ENCODE results near the gene IL15RA. TPM values are rescaled to one million over a fixed set of nuclear protein-coding genes. Genes with fewer than 3 reads are reported as not detected.

The IL15RA gene
- total RNA-seq, 4 donors from 2014 or later: 10.6 to 34.3 (median 22.8) TPM

DNA sequence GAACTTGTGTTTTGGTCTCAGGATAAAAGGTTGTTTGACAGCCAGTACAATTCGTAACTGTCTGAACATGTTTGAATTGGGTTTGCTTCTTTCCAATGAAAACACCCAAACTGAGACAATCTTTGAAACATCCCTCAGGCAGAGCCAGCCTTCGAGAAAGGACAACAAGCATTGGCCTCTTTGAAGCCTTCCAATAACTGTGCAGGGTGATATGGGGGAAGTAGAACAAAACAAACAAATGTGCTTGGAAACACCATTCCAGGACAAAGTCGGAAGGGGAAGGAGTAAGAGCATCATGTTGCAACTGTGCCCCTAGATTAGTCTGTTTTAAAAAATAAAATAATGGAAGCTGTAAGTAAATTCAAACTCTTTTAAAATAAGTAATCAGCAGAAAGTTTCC, 45.3 kb upstream of the IL15RA start:
- Histone ChIP-seq H3K27ac (no peak overlapping the region), H3K9me3 (no peaks in the 10 kb centered on the region), H3K36me3 (no peaks in the 10 kb centered on the region), H3K4me3 (replicated peaks in 1 of 3) (no peak overlapping the region), H3K4me1 (no peaks in the 10 kb centered on the region), H3K27me3 (no peaks in the 10 kb centered on the region)
- no peak for TF ChIP-seq POLR2A (IDR thresholded peaks at IDR 0.05)
- TF ChIP-seq, protein P1, sequence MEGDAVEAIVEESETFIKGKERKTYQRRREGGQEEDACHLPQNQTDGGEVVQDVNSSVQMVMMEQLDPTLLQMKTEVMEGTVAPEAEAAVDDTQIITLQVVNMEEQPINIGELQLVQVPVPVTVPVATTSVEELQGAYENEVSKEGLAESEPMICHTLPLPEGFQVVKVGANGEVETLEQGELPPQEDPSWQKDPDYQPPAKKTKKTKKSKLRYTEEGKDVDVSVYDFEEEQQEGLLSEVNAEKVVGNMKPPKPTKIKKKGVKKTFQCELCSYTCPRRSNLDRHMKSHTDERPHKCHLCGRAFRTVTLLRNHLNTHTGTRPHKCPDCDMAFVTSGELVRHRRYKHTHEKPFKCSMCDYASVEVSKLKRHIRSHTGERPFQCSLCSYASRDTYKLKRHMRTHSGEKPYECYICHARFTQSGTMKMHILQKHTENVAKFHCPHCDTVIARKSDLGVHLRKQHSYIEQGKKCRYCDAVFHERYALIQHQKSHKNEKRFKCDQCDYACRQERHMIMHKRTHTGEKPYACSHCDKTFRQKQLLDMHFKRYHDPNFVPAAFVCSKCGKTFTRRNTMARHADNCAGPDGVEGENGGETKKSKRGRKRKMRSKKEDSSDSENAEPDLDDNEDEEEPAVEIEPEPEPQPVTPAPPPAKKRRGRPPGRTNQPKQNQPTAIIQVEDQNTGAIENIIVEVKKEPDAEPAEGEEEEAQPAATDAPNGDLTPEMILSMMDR (IDR thresholded peaks at IDR 0.05): no peak
- intact Hi-C loops (cut with DNase I): no loop called here
- WGBS, 2 donors: 38 to 46% methylated on average over 3 of the region's 3 CpGs
- no peak for DNase-seq

DNA sequence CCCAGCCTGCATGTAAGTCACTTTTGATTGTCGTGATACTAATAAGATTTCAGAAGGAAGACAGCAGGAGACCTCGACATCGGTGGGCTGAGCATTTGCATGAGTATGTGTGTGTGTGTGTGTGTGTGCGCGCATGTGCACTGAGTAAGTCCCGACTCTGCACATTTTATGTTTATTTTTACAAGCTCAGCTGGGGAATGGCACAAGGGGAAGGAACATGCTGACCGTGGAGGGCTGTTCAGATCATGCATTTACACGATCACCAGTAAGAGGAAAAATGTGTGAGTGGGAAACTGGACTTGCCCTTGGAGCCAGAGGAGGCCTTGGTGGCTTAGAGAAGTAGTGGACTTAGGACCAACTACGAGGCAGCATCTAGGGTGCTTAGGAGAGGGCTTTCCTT, 43.5 kb upstream of the IL15RA start:
- Histone ChIP-seq H3K4me3 (replicated peaks in 1 of 3) (no peak overlapping the region), H3K27ac (no peak overlapping the region), H3K4me1 (no peaks in the 10 kb centered on the region), H3K36me3 (no peaks in the 10 kb centered on the region), H3K27me3 (no peaks in the 10 kb centered on the region), H3K9me3 (no peaks in the 10 kb centered on the region)
- intact Hi-C loops (cut with DNase I): no loop called here
- TF ChIP-seq POLR2A (IDR thresholded peaks at IDR 0.05): no peak
- TF ChIP-seq, protein P1 (IDR thresholded peaks at IDR 0.05): no peak
- whole genome bisulfite sequencing, 2 donors: 66 to 79% methylated on average over 9 of the region's 9 CpGs
- DNase-seq: no peak

DNA sequence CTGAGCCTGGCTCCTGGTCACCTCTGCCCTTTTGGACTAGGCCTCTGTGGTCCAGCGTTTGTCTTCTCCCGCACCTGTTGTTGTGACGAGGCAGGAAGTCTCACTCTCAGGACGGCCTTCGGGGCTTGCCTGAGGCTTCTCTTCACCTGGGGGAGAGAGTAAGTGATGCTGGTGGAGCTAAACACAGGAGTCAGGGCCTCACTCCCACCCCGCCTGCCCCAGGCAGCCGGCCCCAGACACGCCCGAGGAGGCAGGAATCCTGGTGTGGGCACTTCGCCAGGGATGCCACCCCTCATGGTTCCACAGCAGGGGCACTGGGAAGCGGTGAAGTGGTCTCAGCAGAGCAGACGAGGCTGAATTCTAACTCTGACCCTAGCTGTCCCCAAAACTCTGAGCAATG, 42.5 kb upstream of the IL15RA start:
- no peaks in the 10 kb centered on the region for H3K4me1 ChIP-seq
- H3K9me3 ChIP-seq: no peaks in the 10 kb centered on the region
- intact Hi-C loops (cut with DNase I): loop anchor here (10.0 kb wide), 1 partner anchor 65 kb away; the partner anchor contains the start of gene RBM17
- no peak overlapping the region for H3K27ac ChIP-seq
- no peaks in the 10 kb centered on the region for H3K27me3 ChIP-seq
- 58 to 82% methylated on average over 5 of the region's 12 CpGs for WGBS, 2 donors
- no peak for DNase-seq
- no peak overlapping the region for H3K4me3 ChIP-seq (replicated peaks in 1 of 3)
- no peak for TF ChIP-seq POLR2A (IDR thresholded peaks at IDR 0.05)
- no peaks in the 10 kb centered on the region for H3K36me3 ChIP-seq

DNA sequence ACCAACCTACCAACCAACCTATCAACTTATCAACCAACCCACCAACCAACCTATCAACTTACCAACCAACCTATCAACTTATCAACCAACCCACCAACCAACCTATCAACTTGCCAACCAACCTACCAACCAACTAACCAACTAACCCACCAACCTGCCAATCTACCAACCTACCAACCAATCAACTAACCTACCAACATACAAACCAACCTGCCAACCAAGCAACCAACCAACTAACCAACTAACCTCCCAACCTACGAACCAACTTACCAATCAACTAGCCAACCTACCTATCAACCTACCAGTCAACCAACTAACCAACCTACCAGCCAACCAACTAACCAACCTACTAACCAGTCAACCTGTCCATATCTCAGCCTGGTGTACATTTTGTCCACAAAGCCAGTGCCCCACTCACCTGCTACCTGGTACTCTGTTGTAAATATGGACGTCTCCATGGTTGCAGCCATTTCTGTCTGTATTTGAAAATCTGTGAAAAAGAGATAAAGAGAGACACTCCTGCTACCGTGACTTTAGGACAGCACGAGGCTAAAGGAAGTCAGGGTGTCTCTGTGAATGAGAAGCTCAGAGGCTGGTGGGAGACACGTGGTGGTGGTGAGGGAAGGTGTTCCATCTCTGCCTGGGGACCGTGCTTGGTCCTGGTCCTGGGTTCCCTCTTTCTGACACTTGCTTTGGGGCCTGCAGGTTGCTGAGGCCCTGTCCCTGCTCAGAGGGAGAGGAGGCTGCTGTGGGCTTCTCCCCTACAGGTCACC, 41.9 kb upstream of the IL15RA start:
- intact Hi-C loops (cut with DNase I): loop anchor here (10.0 kb wide), 1 partner anchor 66 kb away; the partner anchor contains the start of gene RBM17
- Histone ChIP-seq H3K36me3 (no peaks in the 10 kb centered on the region), H3K27me3 (no peaks in the 10 kb centered on the region), H3K9me3 (no peaks in the 10 kb centered on the region), H3K4me1 (no peaks in the 10 kb centered on the region), H3K4me3 (replicated peaks in 1 of 3) (no peak overlapping the region), H3K27ac (no peak overlapping the region)
- WGBS, 2 donors: 91 to 94% methylated on average over 6 of the region's 6 CpGs
- TF ChIP-seq POLR2A (IDR thresholded peaks at IDR 0.05): no peak
- TF ChIP-seq, protein P1 (IDR thresholded peaks at IDR 0.05): no peak
- no peak for DNase-seq

DNA sequence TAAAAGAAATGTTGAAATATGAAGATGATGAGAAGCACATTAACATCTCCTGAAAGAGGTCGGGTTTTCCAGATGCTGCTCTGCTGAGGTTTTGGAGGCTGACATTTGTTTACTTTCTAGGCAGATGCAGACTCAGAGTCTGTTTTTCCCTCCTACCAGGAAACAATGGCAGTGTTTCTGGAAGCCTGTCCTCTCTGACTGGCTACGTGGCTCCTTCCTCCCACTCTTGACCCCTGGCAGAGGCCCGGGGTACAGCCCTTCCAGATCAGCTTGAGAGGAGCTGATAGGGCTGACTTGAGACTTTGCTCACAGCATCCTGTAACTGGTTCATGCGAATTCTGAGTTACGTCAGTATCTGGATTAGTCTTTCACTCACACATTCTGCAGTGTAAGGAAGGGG, 41.1 kb upstream of the IL15RA start:
- no peak for DNase-seq
- H3K27me3 ChIP-seq: no peaks in the 10 kb centered on the region
- no peaks in the 10 kb centered on the region for H3K9me3 ChIP-seq
- no peak overlapping the region for H3K4me3 ChIP-seq (replicated peaks in 1 of 3)
- intact Hi-C loops (cut with DNase I): loop anchor here (10.0 kb wide), 1 partner anchor 66 kb away; the partner anchor contains the start of gene RBM17
- TF ChIP-seq POLR2A (IDR thresholded peaks at IDR 0.05): no peak
- TF ChIP-seq, protein P1 (IDR thresholded peaks at IDR 0.05): no peak
- H3K36me3 ChIP-seq: no peaks in the 10 kb centered on the region
- peaks cover 0 to 4% of the 10 kb centered on the region in 2 donors for H3K4me1 ChIP-seq
- no peak overlapping the region for H3K27ac ChIP-seq
- WGBS, 2 donors: 63 to 71% methylated on average over 5 of the region's 5 CpGs

Measured in thyroid gland (tissue), 4 donors.